Stimulated activated CD8-positive, alpha-beta memory T cell treated with anti-CD3 and anti-CD28 coated beads, Interleukin-15, amount 100 ng/mL, for 1 hour (primary cell): Measurements from ENCODE around the gene EPHA1.
"Not testable (repeated sequence)": the region's sequence is repeated elsewhere in the genome, so short reads cannot be mapped to it uniquely, and the experiment has no call there.

Experiments used
- DNase-seq: peaks from one replicate; pipeline ENCODE4 v3.0.0-alpha.2; 2020; ENCODE audit warnings: low read depth

EPHA1 gene

DNA sequence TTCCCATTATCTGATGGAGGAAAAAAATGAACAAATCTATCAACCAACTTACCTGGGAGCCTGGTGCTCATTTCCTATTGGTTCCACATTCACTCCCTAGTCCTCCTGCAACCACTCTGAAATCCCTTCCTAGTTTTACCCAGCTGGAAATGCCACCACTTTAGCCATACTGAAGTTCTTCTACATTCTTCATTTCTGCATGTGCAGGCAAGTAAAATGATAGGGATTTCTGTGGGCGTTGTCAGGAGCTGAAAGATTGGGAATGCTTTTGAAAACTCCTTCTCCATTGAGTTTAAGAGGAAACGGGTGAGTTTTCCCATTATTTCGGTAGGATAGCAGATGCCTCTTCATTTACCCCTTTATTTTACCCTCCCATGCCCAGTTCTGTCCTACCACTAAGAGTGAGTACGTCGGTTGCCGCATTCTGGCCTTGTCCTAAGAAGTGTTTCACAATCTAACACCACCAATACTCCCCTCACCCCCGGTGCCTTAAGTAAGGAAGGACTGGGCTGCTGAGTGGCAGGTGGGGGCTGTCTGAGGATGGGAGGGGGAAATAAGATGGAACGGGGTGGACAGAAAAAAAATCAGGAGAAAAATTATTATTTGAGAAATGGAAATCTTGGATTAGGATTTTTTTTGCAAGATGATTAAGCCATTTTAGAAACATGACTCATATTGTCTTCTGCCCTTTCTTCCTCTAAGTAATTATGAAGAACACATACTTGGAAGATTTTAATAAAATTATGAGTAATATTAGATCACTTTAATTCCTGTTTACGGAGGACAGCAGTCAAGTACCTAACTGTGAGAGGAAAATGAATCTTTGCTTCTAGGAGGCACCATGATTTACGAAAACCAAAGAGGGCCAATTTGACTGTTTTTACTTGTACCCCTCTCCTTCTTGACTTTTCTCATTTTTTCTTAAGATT, 21.4 kb upstream of the EPHA1 start:
- no peak for DNase-seq

DNA sequence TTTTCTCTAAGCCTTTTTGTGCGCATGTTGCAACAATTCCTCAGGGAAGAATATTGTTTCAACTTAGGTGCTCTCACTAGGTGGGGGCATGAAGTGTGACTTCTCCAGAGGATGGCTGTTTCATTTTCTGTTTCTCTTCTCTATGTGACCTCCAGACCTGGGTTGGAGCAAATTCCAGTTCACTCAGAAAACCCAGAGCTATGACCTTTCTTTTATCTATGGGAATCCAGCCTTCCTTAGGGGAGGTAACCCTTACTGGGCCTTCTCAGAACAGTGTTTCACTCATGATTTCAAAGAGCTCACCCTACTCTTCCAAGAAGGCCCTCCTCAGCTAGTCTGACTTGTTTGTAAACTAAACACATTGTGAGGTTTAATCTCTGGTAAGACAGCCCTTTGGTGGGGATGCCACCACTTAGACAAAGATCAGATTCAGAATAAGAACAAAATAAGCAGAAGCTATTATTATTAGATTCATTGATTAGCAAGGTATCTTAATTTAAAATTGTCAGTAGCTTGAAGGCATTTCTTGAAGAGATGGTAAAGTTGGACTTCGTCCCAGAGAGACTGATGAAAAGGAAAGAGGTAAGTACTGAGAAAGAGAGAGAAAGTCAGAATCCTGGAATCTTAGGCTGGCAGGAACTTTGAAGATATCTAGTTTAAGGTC, 18.0 kb upstream of the EPHA1 start:
- no peak for DNase-seq

DNA sequence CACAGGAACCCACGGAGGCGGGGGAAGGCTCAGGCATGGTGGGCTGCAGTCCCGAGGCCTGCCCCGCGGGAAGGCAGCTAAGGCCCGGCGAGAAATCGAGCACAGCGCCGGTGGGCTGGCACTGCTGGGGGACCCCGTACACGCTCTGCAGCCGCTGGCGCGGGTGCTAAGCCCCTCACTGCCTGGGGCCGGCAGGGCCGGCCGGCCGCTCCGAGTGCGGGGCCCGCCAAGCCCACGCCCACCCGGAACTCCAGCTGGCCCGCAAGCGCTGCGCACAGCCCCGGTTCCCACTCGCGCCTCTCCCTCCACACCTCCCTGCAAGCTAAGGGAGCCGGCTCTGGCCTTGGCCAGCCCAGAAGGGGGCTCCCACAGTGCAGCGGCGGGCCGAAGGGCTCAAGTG, 15.8 kb upstream of the EPHA1 start:
- not testable (repeated sequence) for DNase-seq

DNA sequence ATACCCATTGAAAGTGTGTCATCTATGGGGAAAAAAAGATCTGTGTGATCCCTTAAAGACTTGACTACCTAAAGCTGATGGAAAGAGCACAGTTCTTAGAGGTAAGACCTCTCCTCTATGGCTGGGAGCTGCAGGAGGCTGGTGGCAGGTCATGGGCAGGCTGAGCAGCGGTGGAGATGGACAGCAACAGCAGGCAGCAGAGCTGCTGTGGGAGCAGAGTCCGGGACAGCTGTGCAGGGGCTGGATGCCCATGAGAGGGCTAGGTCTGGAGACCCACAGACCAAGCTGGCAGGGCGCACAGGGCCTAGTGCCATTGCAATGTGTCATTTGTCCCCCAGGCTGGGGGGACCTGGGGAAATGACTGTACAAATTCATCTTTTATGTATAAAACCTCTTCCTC, 13.4 kb upstream of the EPHA1 start:
- DNase-seq = no peak

DNA sequence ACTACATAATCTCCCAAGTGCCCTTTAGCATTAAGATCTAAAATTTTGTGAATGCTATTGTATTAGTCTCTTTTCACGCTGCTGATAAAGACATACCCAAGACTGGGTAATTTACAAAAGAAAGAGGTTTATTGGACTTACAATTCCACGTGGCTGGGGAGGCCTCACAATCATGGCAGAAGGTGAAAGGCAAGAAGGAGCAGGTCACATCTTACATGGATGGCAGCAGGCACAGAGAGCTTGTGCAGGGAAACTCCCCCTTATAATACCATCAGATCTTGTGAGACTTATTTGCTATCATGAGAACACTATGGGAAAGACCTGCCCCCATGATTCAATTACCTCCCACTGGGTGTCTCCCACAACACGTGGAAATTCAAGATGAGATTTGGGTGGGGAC, 12.0 kb upstream of the EPHA1 start:
- DNase-seq = not testable (repeated sequence)

DNA sequence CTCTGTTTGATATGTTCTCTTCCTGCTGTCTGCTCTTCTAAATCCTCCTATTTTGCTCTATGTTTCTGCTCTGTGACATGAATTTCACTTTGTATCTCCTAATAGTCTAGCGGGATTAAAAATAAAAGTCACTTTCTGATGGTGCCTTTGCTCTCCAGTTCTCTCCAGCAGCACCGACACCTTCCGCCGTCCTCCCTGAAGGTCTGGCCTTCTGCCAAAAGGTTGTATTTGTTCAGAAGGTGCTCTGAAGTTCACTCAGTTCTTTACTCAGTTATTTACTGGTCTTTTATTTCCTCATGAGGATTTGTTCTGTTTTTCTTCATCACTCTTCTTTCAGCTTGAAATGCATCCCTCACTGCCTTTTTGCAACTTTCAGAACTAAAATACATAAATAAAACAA, 11.2 kb upstream of the EPHA1 start:
- no peak for DNase-seq

DNA sequence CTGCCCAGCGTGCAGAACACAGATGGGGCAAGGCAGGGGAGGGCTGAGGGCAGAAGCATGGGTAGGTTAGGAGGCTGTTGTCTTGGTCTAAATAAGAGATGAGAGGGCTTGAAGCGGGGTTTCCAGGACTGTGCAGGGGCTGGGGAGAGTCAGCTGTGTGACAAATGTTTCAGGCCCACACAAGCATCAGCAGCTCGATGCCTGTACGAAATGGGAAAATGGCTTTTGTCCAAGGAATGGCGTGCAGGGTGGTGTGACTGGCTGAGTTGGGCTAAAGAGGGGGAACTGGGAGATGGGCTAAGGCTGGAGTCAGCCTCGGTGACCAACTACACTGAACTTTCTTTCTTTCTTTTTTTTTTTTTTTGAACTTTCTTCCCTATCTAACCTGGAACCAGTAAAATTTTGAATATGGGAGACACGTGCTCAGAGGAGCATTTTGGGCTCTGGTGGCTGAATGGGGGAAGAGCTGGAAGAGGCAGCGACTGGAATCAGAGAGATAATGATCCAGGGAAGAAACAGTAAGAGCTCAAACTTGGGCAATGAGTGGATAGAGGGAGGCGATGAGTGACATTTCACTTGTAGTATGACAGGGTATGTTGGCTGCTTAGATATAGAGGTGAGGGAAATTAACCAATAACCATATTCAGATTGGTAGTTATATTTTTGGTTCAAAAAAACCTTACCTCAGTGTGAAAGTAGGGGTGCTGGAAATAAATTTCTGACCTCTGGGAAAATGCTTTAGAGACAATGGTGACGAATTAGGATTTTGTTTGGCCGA, 10.2 kb upstream of the EPHA1 start:
- no peak for DNase-seq

DNA sequence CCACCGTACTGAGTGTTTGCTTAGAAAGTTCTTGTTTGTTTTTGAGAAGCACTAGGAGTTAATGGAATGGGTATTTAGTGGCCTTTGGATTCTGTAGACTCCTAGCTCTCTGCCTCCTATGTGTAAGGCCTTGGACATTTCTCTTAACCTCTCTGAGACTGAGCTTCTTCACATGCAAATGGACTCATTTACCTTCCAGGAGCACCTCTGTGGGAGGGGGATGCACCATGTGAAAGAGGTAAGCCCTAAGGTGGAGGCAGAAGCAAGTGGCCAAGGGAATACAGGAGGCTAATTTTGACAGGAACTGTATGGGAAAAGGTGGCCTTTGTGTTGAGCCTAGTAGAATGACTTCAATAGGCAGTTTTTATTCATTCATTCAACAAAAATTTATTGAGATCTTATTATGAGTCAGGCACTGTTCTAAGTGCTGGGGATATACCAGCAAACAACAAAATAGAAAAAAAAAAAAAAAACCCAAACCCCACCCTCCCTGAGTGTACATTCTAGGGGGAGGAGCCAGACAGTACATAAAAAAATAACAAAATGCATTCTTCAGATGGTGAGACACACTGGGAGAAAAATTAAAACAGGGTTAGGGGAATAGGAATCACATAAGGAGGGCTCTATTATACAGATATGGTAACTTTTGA, 9.2 kb upstream of the EPHA1 start:
- no peak for DNase-seq

DNA sequence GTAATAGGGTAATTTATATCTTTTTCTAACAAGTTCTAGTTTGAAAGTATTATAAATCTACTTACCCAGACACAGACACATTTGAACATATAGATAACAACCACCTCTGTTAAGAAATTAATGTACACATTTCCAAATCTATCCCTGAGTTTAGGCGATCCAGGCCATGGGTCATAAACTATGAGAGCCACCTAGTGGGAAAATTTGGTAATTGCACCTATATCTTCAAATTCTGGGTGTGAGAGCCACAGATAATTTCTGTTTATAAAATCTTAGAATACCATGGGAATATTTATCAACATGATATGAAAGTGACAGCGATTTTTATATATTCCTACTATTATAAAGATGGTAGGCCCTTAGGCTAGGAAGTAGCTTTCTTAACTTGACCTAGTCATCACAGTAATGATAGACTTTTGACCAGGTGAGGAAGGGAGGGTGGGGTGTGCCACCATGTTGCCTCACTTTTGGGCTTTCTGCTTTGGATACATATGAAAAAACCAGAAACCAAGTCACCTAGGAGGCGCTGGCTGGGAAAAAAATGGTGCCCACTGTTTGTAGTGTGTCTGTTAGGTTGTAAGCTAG, 8.0 kb upstream of the EPHA1 start:
- no peak for DNase-seq

DNA sequence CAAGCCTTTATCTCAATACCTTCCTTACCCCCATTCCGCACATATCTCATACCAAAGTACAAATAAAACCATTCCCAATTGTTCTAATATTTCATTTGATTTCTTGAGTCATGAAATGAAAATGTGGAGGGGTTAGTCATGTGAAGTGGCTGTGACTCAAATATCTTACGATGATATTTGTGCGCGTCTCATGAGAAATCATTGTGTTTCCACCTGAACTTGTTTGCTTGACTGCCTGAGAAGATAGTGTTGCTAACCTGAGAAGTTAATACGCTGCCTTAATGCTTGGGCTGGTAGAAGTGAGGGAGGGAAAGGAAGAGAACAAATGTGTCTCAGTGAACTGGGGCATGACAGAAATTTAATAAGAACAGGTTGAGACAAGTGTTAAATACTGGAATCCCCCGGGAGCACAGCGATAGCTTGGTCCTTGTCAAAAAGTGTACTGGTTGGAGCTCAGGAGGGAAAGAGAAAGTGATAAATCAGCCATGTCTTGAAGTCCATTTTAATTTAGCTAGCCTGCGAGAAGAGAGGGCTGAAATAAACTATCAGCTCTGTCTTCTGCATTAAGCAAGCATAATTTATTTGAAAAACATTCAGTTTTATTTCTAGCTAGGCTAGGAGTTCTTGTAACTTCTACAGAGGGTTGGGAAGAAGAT, 7.2 kb upstream of the EPHA1 start:
- no peak for DNase-seq

DNA sequence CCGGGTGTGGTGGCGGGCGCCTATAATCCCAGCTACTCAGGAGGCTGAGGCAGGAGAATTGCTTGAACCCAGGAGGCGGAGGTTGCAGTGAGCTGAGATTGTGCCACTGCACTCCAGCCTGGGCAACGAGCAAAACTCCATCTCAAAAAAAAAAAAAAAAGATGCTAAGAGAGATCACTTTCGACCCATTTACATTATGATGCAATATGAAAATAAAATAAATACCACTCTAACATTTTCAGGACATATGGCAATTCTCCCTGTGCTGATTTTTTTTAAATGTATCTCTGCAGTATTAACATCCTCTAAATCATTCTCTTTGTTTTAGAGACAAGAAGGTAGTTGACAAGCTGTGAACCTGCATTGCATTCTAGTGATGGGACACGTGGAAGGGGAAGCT, 6.6 kb upstream of the EPHA1 start:
- not testable (repeated sequence) for DNase-seq

DNA sequence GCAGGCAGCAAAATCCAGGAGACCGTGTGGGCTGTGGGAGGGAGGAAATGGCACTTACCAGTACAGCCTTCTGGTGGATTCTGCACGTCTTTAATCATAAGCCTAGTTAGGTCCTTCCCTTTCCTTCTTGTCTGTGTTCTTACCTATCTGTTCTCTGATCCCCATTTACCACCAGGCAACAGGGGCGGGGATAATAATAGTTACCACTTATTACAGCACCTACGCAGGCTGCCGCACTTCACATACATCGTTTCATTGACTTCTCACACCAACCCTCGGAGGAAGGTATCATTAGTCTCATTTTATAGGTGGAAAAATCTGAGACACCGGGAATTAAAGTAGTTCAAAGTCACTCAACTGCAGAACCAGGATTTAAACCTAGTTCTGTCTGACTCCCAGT, 4.5 kb upstream of the EPHA1 start:
- DNase-seq = no peak

DNA sequence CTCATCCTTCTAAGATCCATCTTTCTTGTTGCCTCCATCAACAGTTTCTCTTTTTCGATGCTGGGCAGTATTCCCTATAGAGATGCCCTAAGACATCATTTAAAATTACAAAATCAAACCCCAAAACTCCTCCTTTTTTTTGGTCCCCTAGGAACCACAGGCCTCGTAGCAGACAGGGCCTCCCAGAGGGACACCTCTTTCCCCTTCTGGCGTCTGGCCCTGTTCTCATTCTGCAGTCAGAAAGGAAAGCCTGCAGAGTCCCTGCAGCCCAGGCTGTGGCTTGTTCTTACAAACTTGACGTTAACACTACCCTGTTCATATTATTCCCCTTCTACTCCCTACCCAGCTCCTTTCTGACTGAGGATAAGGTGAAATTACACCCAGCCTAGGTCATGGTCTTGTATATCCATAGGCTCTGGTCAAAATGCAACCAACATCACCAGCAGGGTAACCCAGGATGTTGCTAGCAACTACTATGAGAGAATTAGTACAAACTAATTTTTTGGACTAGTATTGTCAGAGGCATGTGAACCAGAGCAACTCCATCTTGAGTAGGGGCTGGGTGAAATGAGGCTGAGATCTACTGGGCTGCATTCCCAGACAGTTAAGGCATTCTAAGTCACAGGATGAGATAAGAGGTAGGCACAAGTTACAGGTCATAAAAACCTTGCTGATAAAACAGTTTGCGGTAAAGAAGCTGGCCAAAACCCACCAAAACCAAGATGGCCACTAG, 3.5 kb upstream of the EPHA1 start:
- DNase-seq = no peak

DNA sequence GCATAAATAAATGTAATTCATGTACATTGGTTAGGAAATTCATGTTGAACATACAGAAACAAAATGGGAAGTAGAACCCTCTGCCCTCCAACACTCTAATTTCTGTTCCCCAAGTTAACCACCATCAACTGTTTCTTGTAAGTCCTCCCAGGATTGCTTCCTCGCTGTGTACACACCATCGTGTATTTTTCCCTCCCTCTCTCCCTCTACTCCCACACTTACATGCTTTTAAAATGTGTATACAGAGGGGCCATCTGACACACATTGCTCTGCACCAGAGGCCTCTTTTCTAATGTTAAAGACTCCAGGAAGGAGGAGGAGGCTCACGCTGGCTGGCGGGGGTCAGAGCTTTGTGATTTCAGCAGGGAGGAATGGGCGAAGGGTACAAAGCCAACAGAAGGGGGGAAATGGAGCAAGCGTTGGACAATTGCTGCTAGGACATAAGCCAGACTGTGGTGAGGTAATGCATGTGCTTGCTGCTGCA, 1.9 kb upstream of the EPHA1 start:
- DNase-seq = no peak

DNA sequence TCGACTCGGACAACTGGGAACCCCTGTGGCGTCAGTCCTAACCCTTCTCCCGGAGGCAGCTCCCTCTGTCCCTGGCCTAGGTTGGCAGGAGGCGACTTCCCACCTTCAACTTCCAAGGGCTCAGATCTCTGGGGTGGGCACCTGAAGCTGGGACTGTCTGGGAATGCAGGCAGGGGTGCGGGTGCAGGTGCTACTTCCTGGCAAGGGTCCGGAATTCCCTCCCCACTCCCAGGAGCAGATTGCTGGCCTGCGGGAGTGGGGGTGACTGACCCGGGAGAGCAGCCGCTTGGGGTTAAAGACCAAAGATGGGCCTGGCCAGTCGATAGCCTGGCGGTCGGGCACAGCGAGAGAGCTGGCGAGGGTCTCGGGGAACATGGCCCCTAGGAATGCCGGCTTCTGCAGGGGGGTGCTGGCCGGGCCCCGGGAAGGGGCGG, 387 bp downstream of the EPHA1 start:
- no peak for DNase-seq

DNA sequence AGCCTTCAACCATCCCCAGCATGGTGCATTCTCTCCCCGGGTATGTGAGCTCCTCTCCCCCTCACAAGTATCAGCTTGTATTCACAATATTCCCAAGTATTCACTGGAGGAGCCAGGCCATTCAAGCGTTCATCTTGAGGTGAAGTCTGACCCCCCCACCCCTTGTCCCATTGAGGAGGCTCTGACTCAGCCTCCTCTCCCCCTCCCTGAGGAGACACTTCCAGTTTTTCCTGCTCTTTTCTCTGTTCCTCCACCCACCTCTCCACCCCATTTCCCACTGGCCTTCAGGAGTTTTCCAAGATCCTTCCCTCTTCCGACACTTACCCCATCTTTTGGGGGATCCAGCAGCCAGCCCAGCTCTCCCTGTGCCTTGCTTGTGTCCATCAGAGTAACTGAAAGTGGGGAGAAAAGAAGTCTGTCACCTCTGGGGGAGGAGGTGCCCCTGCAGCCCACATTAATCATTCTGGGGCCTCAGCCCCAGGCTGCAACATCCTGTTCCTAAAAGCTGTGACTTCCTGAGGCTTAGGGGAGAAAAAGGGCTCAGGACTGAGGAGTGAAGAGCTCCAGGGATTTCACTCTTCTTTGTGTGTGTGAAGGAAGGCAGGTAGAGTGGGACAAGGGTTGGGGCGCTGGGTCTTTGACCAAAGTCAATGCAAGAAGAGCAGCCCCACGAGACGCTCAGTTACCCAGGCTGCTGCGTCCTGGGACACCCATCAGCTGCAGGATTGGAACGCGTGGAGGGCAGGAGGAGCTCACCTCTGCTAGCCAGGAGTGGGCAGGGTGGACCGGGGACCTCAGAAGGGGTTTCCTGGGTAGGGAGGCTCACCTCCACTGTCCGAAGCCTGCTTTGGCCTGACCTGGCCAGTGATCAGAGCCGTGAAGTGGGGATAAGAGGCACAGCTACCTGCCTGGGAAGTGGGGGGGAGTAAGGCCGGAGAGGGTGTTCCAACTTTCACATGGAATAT, 1.1 kb downstream of the EPHA1 start:
- no peak for DNase-seq

DNA sequence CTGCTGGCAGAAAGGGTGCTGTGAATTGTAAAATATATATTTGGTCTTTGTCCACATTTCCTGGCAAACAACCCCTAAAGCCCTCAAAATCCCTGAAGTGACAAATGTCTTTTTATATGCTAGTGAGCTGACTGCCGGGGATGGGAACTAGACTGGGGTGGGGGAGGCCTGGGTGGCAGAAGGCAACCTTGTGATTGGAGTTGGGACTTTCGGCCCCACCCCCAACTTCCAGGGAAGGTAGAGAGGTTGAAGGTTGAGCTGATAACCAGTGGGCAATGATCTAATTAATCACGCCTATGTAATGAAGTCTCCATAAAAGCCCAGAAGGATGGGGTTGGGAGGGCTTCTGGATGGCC, 2.7 kb downstream of the EPHA1 start:
- no peak for DNase-seq

DNA sequence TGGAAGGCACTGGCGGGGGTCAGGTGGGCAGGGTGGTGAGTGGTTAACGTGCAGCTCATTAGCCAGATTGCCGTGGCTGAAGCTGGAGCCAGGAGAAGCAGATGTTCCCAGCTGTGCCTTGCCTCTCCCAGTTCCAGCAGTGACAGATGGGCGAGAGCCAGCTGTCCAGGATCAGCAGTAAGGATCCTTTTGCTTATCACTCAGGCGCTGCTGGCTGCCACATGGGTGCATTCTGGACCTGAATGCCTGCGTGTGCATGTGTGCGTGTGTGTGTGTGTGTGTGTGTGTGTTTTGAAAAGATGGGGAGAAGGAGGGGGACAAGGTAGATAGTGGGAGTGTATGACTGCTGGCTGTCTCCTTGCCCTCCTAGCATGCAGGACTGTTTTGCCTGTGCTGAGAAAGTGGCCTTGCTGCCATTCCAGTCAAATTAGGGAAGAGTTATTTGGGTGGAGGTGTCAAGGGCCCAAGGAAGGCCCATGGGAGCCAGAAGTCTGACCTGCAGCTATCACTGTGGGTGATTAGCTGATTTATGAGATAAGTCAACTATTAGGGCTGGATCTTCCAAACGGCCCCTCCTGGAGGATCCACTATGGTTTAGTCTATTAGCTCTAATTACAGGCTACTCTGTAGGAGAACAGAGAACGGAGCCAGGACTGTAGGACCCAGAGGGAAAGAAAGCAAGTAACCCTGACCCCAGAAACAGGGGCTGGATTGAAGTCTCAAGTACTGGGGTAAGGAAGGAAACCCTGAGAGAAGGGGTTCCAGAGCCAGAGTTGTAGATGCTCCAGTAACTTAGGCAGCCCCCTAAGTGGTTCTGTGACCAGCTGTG, 3.3 kb downstream of the EPHA1 start:
- no peak for DNase-seq
